Activated naive CD8-positive, alpha-beta T cell treated with anti-CD3 and anti-CD28 coated beads for 36 hours (primary cell): Measurements from ENCODE around the gene WNT8B. TPM values are rescaled to one million over a fixed set of nuclear protein-coding genes. Genes with fewer than 3 reads are reported as not detected.

Experiments
- DNase-seq: peaks from one replicate; pipeline ENCODE4 v3.0.0; 2021
- H3K27ac Mint-ChIP-seq: one replicate; pipeline ENCODE4 v1.8.0; 2022; ENCODE audit warnings: mild to moderate bottlenecking, moderate library complexity, mixed read lengths
- H3K27me3 Mint-ChIP-seq: one replicate; pipeline ENCODE4 v1.8.0; 2022; ENCODE audit warnings: mild to moderate bottlenecking, mixed read lengths
- H3K36me3 Mint-ChIP-seq: one replicate; pipeline ENCODE4 v1.8.0; 2021; ENCODE audit warnings: mild to moderate bottlenecking, mixed read lengths
- H3K4me1 Mint-ChIP-seq: one replicate; pipeline ENCODE4 v1.8.0; 2021; ENCODE audit warnings: mixed read lengths
- H3K4me3 Mint-ChIP-seq: one replicate; pipeline ENCODE4 v1.8.0; 2022; ENCODE audit warnings: mild to moderate bottlenecking, moderate library complexity, mixed read lengths
- H3K9me3 Mint-ChIP-seq: one replicate; pipeline ENCODE4 v1.8.0; 2022; ENCODE audit warnings: mixed read lengths
- total RNA-seq, 2 experiments: library from RNA; stranded (reverse); gene quantifications; one replicate each; pipeline ENCODE4 v1.2.3, GENCODE V29; 2021

WNT8B gene
- total RNA-seq, 2 experiments from 2014 or later = 0.16 TPM; not detected in 1

GRCh38 chr10:100522107-100522801 lies 59.4 kb downstream of the WNT8B start:
- Mint-ChIP-seq H3K9me3 (no peaks in the 10 kb centered on the region), H3K27me3 (no peaks in the 10 kb centered on the region), H3K4me3 (no peak overlapping the region), H3K36me3 (peaks cover 28% of the 10 kb centered on the region), H3K27ac (peak overlapping the region; percentile 3), H3K4me1 (peaks cover 31% of the 10 kb centered on the region)
- DNase-seq = no peak

- peaks cover 28% of the 10 kb centered on the region for H3K36me3 Mint-ChIP-seq
- DNase-seq = no peak
- no peak overlapping the region for H3K4me3 Mint-ChIP-seq
- no peak overlapping the region for H3K27ac Mint-ChIP-seq
- peaks cover 28% of the 10 kb centered on the region for H3K4me1 Mint-ChIP-seq
- no peaks in the 10 kb centered on the region for H3K9me3 Mint-ChIP-seq
- H3K27me3 Mint-ChIP-seq = no peaks in the 10 kb centered on the region
These were observed 60.1 kb downstream of the WNT8B start for GRCh38 chr10:100522945-100523344.

- Mint-ChIP-seq H3K27me3 (no peaks in the 10 kb centered on the region), H3K36me3 (peaks cover 34% of the 10 kb centered on the region), H3K9me3 (no peaks in the 10 kb centered on the region), H3K4me1 (peaks cover 26% of the 10 kb centered on the region), H3K4me3 (no peak overlapping the region), H3K27ac (peak overlapping the region; percentile 17)
- no peak for DNase-seq
These were observed 61.4 kb downstream of the WNT8B start for GRCh38 chr10:100524206-100524605.

- peaks cover 36% of the 10 kb centered on the region for H3K36me3 Mint-ChIP-seq
These were observed 61.8 kb downstream of the WNT8B start for GRCh38 chr10:100524638-100525037.

GRCh38 chr10:100528123-100528886 lies 65.5 kb downstream of the WNT8B start:
- Mint-ChIP-seq H3K9me3 (no peaks in the 10 kb centered on the region), H3K4me1 (peaks cover 40% of the 10 kb centered on the region), H3K36me3 (peaks cover 34% of the 10 kb centered on the region), H3K27me3 (no peaks in the 10 kb centered on the region), H3K4me3 (peak overlapping the region; percentile 99), H3K27ac (peak overlapping the region; percentile 99)
- no peak for DNase-seq

More at GRCh38 chr10:100524638-100525037, 61.8 kb downstream of the WNT8B start:
- Mint-ChIP-seq H3K27me3 (no peaks in the 10 kb centered on the region), H3K27ac (no peak overlapping the region), H3K9me3 (no peaks in the 10 kb centered on the region), H3K4me3 (no peak overlapping the region), H3K4me1 (peaks cover 24% of the 10 kb centered on the region)
- no peak for DNase-seq

- DNase-seq = no peak
- H3K4me3 Mint-ChIP-seq = peak overlapping the region; percentile 99
These were observed 66.2 kb downstream of the WNT8B start for GRCh38 chr10:100528921-100529474.

GRCh38 chr10:100529475-100530298 lies 66.9 kb downstream of the WNT8B start, which contains the start of gene NDUFB8:
TSS of gene NDUFB8 (minus strand) at chr10:100529871. CDS start at chr10:100529851, 20 bp downstream.
- DNase-seq = peak; percentile 86
- H3K27me3 Mint-ChIP-seq = no peaks in the 10 kb centered on the region
- peaks cover 31% of the 10 kb centered on the region for H3K4me1 Mint-ChIP-seq
- H3K9me3 Mint-ChIP-seq = no peaks in the 10 kb centered on the region
- peaks cover 24% of the 10 kb centered on the region for H3K36me3 Mint-ChIP-seq
- peak within 1 kb of the TSS; percentile 99 for H3K4me3 Mint-ChIP-seq
- H3K27ac Mint-ChIP-seq = peak within 1 kb of the TSS; percentile 99

More at GRCh38 chr10:100528921-100529474, 66.2 kb downstream of the WNT8B start:
- Mint-ChIP-seq H3K4me1 (peaks cover 37% of the 10 kb centered on the region), H3K36me3 (peaks cover 27% of the 10 kb centered on the region), H3K27ac (peak overlapping the region; percentile 99), H3K27me3 (no peaks in the 10 kb centered on the region), H3K9me3 (no peaks in the 10 kb centered on the region)

GRCh38 chr10:100531761-100532160 lies 69.0 kb downstream of the WNT8B start:
- H3K27ac Mint-ChIP-seq = peak overlapping the region; percentile 40
- no peak for DNase-seq
- peaks cover 30% of the 10 kb centered on the region for H3K4me1 Mint-ChIP-seq
- H3K4me3 Mint-ChIP-seq = no peak overlapping the region
- H3K36me3 Mint-ChIP-seq = peaks cover 14% of the 10 kb centered on the region
- no peaks in the 10 kb centered on the region for H3K9me3 Mint-ChIP-seq
- no peaks in the 10 kb centered on the region for H3K27me3 Mint-ChIP-seq

Other genes starting within 250 kb of the WNT8B start
- gene CHUK, start 233.4 kb upstream of the WNT8B start, total RNA-seq = 10 to 100 TPM; 35.5 to 37.8 TPM
- gene CWF19L1, start 195.4 kb upstream of the WNT8B start, total RNA-seq = 10 to 100 TPM; 53.6 to 55.0 TPM
- gene BLOC1S2, start 176.3 kb upstream of the WNT8B start, total RNA-seq = 10 to 100 TPM; 57.1 to 62.6 TPM
- not detected for gene PKD2L1, start 132.8 kb upstream of the WNT8B start, total RNA-seq
- gene SCD, start 115.8 kb upstream of the WNT8B start, total RNA-seq = 100 to 1,000 TPM; 231 to 232 TPM
- gene SEC31B, start 56.9 kb downstream of the WNT8B start, total RNA-seq = 10 to 100 TPM; 14.6 to 17.5 TPM
- 100 to 1,000 TPM; 311 to 324 TPM for gene NDUFB8, start 66.9 kb downstream of the WNT8B start, total RNA-seq
- gene HIF1AN, start 72.9 kb downstream of the WNT8B start, total RNA-seq = 10 to 100 TPM; 39.0 to 42.1 TPM